Measurements from ENCODE around the gene XPA.
A peak's percentile ranks its signal among the peaks of the same experiment; 100 is the strongest.

GRCh38 chr9:97714435-97714834 lies 17.3 kb upstream of the XPA start:
- TF ChIP-seq EP300 (IDR thresholded peaks at IDR 0.05; ENCODE audit: borderline replicate concordance) = no peak
- TF ChIP-seq MAX (IDR thresholded peaks at IDR 0.05) = no peak
- no peak for TF ChIP-seq NFIC (IDR thresholded peaks at IDR 0.05)
- TF ChIP-seq CREB1 (IDR thresholded peaks at IDR 0.05; ENCODE audit: low read depth) = no peak
- TF ChIP-seq FOXM1 (IDR thresholded peaks at IDR 0.05; ENCODE audit: borderline replicate concordance, low read depth) = no peak
- TF ChIP-seq RAD21 (IDR thresholded peaks at IDR 0.05; ENCODE audit: low read depth) = no peak
- TF ChIP-seq EGR1 (IDR thresholded peaks at IDR 0.05) = no peak
- no peak for TF ChIP-seq TAF1 (IDR thresholded peaks at IDR 0.05; ENCODE audit: low read depth)
- TF ChIP-seq TEAD4 (IDR thresholded peaks at IDR 0.05) = peak; percentile 52
